ENCODE data around the gene SLC26A5.

DNA sequence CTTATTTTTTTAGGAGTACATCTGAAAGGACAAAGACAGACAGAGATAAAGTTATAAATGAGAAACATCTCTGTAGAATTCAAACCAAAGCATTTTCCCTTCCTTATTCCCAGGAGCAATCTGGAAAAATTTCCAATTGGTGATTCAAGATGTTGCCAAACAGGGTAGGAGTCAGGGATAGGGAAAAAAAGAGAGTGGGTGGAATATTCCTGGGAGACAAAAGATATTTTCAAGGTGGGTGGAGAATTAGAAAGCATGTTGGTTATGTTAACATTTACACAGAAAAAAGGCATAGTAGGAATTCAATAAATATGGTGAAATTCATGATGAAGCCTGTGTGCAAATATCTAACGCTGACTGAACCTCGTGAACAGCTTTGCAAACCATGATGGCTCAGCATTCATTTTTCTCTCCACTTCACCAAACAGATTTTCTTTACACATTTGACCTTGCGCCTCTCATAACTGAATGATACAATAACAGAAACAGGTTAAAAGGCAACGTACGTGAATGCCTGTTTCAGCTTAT lies 25.1 kb downstream of the SLC26A5 start:
- TF ChIP-seq, protein P1, sequence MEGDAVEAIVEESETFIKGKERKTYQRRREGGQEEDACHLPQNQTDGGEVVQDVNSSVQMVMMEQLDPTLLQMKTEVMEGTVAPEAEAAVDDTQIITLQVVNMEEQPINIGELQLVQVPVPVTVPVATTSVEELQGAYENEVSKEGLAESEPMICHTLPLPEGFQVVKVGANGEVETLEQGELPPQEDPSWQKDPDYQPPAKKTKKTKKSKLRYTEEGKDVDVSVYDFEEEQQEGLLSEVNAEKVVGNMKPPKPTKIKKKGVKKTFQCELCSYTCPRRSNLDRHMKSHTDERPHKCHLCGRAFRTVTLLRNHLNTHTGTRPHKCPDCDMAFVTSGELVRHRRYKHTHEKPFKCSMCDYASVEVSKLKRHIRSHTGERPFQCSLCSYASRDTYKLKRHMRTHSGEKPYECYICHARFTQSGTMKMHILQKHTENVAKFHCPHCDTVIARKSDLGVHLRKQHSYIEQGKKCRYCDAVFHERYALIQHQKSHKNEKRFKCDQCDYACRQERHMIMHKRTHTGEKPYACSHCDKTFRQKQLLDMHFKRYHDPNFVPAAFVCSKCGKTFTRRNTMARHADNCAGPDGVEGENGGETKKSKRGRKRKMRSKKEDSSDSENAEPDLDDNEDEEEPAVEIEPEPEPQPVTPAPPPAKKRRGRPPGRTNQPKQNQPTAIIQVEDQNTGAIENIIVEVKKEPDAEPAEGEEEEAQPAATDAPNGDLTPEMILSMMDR (IDR thresholded peaks at IDR 0.05), result no peak
- TF ChIP-seq ZFX (IDR thresholded peaks at IDR 0.05; ENCODE audit: borderline replicate concordance), result no peak

Measured in 22Rv1 (cell line).